DOHH2 (cell line): Measurements from ENCODE around the gene NKX1-2.

Experiments used
- EZH2phosphoT487 ChIP-seq: fragments of 200-600 bp; sonication (generic); IDR thresholded peaks from 2 replicates; pipeline ENCODE4 v1.6.1; 2017; ENCODE audit warnings: borderline replicate concordance, mild to moderate bottlenecking, antibody characterized with exemption, low read length, moderate library complexity, mixed read lengths
- TF ChIP-seq, protein P1 (sequence below): fragments of 200-600 bp; sonication (generic); IDR thresholded peaks from one replicate; pipeline ENCODE4 v1.5.1; 2014; ENCODE audit warnings: antibody characterized with exemption, mild to moderate bottlenecking, low read depth, low read length; ENCODE audit not compliant: poor library complexity, severe bottlenecking

DNA sequence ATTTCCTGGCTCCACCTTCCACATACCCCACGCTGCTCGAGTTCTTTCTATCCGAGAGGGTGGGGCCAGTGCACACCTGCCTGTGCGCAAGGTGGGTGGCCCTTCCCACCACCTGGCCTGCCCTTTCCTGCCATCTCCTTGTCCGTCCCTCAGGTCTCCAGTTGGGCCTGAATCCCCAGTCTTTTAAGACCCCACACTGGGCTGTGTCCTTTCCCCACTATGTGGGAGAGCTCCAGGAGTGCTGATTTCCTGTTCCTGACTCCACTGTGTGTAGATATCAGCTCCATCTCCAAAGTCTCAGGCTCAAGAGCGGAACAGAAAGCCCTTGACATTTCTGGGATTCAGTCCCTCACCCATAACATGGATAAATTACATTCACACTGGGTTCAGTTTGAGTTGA is 31.9 kb upstream of the NKX1-2 start:
- TF ChIP-seq, protein P1, sequence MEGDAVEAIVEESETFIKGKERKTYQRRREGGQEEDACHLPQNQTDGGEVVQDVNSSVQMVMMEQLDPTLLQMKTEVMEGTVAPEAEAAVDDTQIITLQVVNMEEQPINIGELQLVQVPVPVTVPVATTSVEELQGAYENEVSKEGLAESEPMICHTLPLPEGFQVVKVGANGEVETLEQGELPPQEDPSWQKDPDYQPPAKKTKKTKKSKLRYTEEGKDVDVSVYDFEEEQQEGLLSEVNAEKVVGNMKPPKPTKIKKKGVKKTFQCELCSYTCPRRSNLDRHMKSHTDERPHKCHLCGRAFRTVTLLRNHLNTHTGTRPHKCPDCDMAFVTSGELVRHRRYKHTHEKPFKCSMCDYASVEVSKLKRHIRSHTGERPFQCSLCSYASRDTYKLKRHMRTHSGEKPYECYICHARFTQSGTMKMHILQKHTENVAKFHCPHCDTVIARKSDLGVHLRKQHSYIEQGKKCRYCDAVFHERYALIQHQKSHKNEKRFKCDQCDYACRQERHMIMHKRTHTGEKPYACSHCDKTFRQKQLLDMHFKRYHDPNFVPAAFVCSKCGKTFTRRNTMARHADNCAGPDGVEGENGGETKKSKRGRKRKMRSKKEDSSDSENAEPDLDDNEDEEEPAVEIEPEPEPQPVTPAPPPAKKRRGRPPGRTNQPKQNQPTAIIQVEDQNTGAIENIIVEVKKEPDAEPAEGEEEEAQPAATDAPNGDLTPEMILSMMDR = no peak
- no peak for TF ChIP-seq EZH2phosphoT487
